Activated T-helper 2 cell treated with anti-CD3 and anti-CD28 coated beads, Interferon-gamma antibody, Interleukin-2, Interleukin-4, amounts not matched to agents 10 μg/mL and 5 μg/mL and 100 μg/mL, durations not matched to agents 14 hours and 24 hours and 36 hours (primary cell): ENCODE results near the gene NUP42. TPM values are rescaled to one million over a fixed set of nuclear protein-coding genes. Genes with fewer than 3 reads are reported as not detected.
"Not testable (repeated sequence)": the region's sequence is repeated elsewhere in the genome, so short reads cannot be mapped to it uniquely, and the experiment has no call there.

Experiments
- DNase-seq: peaks from one replicate; pipeline ENCODE4 v3.0.0; 2021; ENCODE audit warnings: low spot score
- H3K27ac Mint-ChIP-seq: one replicate; pipeline ENCODE4 v1.8.0; 2021; ENCODE audit warnings: mixed read lengths
- H3K27me3 Mint-ChIP-seq: one replicate; pipeline ENCODE4 v1.8.0; 2021; ENCODE audit warnings: low read depth, mixed read lengths
- H3K36me3 Mint-ChIP-seq: one replicate; pipeline ENCODE4 v1.8.0; 2021; ENCODE audit warnings: low read depth, mixed read lengths
- H3K4me1 Mint-ChIP-seq: one replicate; pipeline ENCODE4 v1.8.0; 2021; ENCODE audit warnings: low read depth, mixed read lengths
- H3K4me3 Mint-ChIP-seq: one replicate; pipeline ENCODE4 v1.8.0; 2021; ENCODE audit warnings: low read depth, mild to moderate bottlenecking, moderate library complexity, mixed read lengths
- H3K9me3 Mint-ChIP-seq: one replicate; pipeline ENCODE4 v1.8.0; 2021; ENCODE audit warnings: mixed read lengths
- intact Hi-C: fragments of 100-400 bp; cut with micrococcal nuclease; formaldehyde crosslinking; loops from one replicate; pipeline ENCODE4 v1.15.1; 2023
- total RNA-seq: library from RNA; stranded (reverse); gene quantifications from 2 replicates; pipeline ENCODE4 v1.2.3, GENCODE V29; 2022

The NUP42 gene
- total RNA-seq, 1 donor from 2014 or later = 52.2 TPM

DNA sequence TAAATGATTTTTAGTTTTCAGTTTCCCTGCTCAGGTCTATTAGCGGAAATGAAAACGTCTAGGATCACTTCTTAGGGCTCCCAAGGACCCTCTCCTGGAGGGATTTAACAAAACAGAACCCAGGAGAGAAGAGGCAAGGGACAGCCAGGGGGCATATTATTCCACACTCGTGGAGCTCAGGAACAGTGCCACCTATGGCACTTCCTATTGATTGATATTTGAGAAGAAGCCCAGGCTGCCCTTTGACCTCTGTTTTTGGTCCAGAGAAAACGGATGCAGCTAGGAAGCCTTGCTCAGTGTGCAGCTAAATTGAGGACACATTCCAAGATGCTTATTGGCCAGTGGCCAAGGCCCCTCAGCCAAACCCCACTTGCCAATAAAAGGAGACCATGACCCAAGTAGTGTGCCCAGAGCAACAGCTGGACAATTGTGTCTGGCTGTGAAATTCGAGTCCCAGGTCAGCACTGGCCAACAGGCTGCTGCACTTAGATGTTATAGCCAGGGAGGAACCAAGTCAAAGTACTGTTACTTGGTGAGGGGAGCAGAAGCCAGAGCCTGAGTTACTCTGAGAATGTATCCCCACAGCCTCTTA is 40.7 kb downstream of the NUP42 start:
- Mint-ChIP-seq H3K27me3 (peaks cover 15% of the 10 kb centered on the region), H3K36me3 (no peaks in the 10 kb centered on the region), H3K4me3 (no peak overlapping the region), H3K27ac (no peak overlapping the region), H3K4me1 (no peaks in the 10 kb centered on the region), H3K9me3 (no peaks in the 10 kb centered on the region)
- intact Hi-C loops = no loop called here
- no peak for DNase-seq

DNA sequence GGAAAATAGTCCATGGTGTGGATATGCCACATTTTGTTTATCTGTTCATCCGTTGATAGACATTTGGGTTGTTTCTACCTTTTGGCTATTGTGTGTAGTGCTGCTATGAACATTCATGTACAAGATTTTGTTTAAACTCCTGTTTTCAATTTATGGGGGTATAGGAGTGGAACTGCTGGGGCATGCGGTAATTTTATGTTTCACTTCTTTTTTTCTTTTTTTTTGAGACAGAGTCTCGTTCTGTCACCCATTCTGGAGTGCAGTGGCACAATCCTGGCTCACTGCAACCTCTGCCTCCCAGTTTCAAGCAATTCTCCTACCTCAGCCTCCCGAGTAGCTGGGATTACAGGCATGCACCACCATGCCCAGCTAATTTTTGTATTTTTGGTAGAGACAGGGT is 42.5 kb downstream of the NUP42 start:
- intact Hi-C loops, H3K27ac Mint-ChIP-seq, H3K4me3 Mint-ChIP-seq, H3K4me1 Mint-ChIP-seq, DNase-seq, H3K9me3 Mint-ChIP-seq, H3K36me3 Mint-ChIP-seq, H3K27me3 Mint-ChIP-seq: not testable (repeated sequence)

DNA sequence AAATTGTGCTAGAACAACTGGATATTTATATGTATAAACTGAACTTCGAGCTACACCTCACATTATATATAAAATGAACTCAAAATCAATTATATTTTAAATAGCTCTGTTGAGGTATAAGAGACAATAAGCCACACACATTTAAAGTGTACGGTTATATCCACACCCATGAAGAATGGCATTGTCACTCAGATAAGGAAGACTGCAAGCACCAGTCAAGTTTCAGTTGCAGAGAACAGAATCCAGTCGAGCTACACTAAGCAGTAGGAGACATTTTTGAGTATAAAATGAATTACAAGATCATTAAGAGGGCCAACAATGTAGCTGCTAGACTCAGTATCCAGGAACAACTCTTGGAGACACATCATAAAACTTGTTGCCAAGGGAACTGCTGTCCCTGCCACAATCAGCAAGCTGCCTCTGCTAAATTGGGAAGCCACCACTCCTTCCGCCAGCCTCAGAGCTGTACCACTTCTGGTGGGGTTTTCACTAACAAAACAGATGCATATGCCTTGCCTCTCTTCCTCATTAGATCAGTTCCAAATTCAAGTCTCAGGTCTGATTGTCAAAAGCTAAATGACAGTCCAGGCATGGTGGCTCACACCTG is 45.1 kb downstream of the NUP42 start:
- intact Hi-C loops = no loop called here
- no peak overlapping the region for H3K27ac Mint-ChIP-seq
- no peaks in the 10 kb centered on the region for H3K4me1 Mint-ChIP-seq
- DNase-seq = no peak
- peaks cover 6% of the 10 kb centered on the region for H3K27me3 Mint-ChIP-seq
- H3K36me3 Mint-ChIP-seq = no peaks in the 10 kb centered on the region
- no peak overlapping the region for H3K4me3 Mint-ChIP-seq
- no peaks in the 10 kb centered on the region for H3K9me3 Mint-ChIP-seq

GRCh38 chr7:23228412-23228811 is 46.6 kb downstream of the NUP42 start:
- Mint-ChIP-seq H3K4me3 (no peak overlapping the region), H3K9me3 (no peaks in the 10 kb centered on the region), H3K36me3 (no peaks in the 10 kb centered on the region), H3K4me1 (no peaks in the 10 kb centered on the region), H3K27ac (no peak overlapping the region), H3K27me3 (peaks cover 7% of the 10 kb centered on the region)
- no peak for DNase-seq
- intact Hi-C loops = no loop called here

DNA sequence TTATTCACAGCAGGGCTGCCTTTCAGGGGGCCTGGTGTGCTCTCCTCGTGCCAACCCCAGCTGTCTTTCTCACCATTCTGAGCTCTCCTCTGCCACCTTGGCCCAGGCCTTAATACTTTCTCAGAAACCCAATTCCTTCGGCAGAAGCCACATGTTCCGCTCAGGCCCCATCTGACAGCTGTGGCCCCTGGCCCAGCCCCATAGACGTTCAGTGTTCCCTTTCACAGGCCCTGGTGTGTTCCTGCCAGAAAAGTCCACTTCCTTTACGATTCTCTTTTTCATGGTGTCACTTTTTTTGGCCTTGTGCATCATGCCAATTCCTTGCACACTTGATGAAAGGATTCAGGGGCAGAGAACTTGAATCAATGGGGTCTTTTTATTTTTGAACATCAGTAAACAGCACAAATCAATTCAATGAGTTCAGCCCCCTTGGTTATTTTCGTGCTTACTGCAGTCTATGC is 48.8 kb downstream of the NUP42 start:
- H3K9me3 Mint-ChIP-seq = no peaks in the 10 kb centered on the region
- H3K4me3 Mint-ChIP-seq = no peak overlapping the region
- no peak for DNase-seq
- no peaks in the 10 kb centered on the region for H3K36me3 Mint-ChIP-seq
- H3K27me3 Mint-ChIP-seq = peaks cover 5% of the 10 kb centered on the region
- intact Hi-C loops = no loop called here
- H3K4me1 Mint-ChIP-seq = no peaks in the 10 kb centered on the region
- H3K27ac Mint-ChIP-seq = no peak overlapping the region

- DNase-seq = no peak
- no peak overlapping the region for H3K27ac Mint-ChIP-seq
- intact Hi-C loops = no loop called here
- H3K4me3 Mint-ChIP-seq = no peak overlapping the region
- H3K9me3 Mint-ChIP-seq = no peaks in the 10 kb centered on the region
- H3K27me3 Mint-ChIP-seq = peaks cover 11% of the 10 kb centered on the region
- no peaks in the 10 kb centered on the region for H3K4me1 Mint-ChIP-seq
- H3K36me3 Mint-ChIP-seq = no peaks in the 10 kb centered on the region
Observed at GRCh38 chr7:23232966-23233365, 51.1 kb downstream of the NUP42 start.

DNA sequence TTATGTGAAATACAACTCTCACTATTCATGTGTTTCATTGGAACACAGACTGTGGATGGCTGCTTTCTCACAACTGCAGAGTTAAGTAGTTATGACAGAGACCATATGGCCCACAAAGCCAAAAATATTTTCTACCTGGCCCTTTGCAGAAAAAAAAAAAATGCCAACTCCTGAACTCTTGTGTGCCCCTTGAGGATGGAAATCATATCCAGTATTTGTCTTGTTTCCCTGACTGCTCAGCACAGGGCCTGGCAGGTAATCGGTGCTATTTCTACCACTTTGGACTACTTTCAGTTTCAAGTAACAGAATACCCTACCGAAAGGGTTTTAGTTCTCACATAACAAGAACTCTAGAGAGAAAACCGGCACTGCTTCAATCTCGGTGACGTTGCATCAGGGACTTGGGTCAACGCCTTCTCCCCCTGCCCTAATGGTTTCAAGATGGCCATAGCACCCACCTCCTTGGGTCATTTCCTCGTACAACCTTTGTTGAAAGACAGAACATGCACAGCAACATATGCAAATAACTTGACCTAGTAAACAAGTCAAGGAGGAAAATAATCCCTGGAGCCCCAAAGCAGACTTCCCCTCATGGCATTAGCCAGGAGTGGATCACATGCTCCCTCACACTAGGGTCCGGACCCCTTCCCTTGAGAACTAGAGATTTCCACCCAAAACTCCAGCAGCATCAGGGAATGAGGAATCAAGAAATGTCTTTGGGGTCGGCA is 52.9 kb downstream of the NUP42 start:
- no peak for DNase-seq
- Mint-ChIP-seq H3K9me3 (no peaks in the 10 kb centered on the region), H3K4me3 (no peak overlapping the region), H3K36me3 (no peaks in the 10 kb centered on the region), H3K4me1 (no peaks in the 10 kb centered on the region), H3K27ac (no peak overlapping the region), H3K27me3 (peaks cover 15% of the 10 kb centered on the region)
- intact Hi-C loops = no loop called here

DNA sequence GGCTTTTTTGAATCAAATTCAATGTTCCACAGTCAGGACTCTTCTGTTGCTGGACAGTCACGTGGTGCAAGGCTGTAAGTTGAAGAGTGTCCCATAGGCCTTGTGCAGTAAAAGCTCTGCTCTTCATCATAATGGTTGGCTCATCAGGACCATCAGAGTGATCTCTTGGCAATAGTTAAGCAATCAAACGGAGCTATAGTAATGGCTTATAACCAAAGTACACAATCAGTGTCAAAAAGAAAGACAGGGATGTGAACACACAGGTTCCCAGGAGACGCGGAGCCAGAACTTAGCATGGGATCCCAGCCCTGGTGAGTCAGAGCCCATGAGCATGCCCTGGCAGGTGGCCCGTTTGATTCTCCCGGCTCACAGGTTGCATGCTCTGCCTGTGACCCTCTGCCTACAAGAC is 54.0 kb downstream of the NUP42 start:
- no peak overlapping the region for H3K4me3 Mint-ChIP-seq
- no peaks in the 10 kb centered on the region for H3K36me3 Mint-ChIP-seq
- no peaks in the 10 kb centered on the region for H3K9me3 Mint-ChIP-seq
- no peaks in the 10 kb centered on the region for H3K4me1 Mint-ChIP-seq
- intact Hi-C loops = no loop called here
- no peak for DNase-seq
- H3K27ac Mint-ChIP-seq = no peak overlapping the region
- peaks cover 16% of the 10 kb centered on the region for H3K27me3 Mint-ChIP-seq

DNA sequence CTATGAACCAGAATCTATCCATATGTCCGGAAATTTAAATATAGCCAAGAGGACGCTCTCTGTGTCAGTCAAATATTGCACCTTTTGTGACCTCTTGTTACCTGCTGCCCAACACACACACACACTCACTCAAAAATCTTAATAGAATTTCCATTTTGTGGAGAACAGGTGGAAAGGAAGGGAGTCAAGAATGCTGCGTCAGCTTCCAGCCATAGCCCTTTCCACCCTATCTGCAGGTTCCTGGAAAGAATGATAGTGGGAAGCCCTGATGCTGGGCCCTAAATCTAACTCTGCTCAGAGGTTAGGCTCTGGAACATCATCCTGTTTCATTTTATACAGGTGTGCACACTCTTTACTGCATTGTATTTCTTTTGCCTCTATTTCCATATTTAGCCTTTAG is 55.2 kb downstream of the NUP42 start:
- no peak for DNase-seq
- Mint-ChIP-seq H3K9me3 (no peaks in the 10 kb centered on the region), H3K27ac (no peak overlapping the region), H3K36me3 (no peaks in the 10 kb centered on the region), H3K27me3 (peaks cover 17% of the 10 kb centered on the region), H3K4me3 (no peak overlapping the region), H3K4me1 (no peaks in the 10 kb centered on the region)
- intact Hi-C loops = no loop called here

DNA sequence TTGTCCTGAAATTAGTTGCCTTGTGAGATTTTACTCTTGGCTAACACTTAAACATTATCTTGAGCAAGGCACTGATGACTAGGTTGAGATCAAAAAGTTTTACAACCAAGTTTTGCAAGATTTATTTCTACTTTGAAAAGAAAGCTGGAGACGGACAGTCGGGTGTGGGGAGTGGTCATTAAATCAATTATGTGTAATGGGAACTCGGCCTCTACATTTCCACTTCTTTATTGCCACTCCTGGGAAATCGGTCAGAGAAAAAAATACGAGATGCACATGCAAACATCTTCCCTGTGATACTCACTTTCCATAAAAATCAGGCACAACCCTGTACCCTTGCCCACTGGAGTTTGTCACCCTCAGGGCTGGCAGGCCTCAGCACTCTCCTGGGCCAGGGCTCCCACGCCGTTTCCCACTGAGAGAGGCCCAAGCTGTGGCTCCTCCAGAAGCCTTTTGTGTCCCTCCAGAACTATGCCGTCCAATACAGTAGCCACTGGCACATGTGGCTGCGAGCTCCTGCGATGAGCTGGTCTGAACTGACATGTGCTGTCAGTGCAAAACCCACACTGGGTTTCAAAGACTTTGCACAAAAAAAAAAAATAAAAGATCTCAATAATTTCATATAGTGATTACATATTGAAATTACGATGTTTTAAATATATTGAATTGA is 57.3 kb downstream of the NUP42 start:
- intact Hi-C loops = no loop called here
- Mint-ChIP-seq H3K27ac (no peak overlapping the region), H3K36me3 (no peaks in the 10 kb centered on the region), H3K4me1 (no peaks in the 10 kb centered on the region), H3K4me3 (no peak overlapping the region), H3K9me3 (no peaks in the 10 kb centered on the region), H3K27me3 (peaks cover 21% of the 10 kb centered on the region)
- no peak for DNase-seq

- Mint-ChIP-seq H3K27ac (no peak overlapping the region), H3K4me3 (no peak overlapping the region), H3K36me3 (no peaks in the 10 kb centered on the region), H3K9me3 (no peaks in the 10 kb centered on the region), H3K27me3 (peaks cover 27% of the 10 kb centered on the region), H3K4me1 (no peaks in the 10 kb centered on the region)
- intact Hi-C loops = no loop called here
- no peak for DNase-seq
Observed at GRCh38 chr7:23239698-23240097, 57.9 kb downstream of the NUP42 start.

DNA sequence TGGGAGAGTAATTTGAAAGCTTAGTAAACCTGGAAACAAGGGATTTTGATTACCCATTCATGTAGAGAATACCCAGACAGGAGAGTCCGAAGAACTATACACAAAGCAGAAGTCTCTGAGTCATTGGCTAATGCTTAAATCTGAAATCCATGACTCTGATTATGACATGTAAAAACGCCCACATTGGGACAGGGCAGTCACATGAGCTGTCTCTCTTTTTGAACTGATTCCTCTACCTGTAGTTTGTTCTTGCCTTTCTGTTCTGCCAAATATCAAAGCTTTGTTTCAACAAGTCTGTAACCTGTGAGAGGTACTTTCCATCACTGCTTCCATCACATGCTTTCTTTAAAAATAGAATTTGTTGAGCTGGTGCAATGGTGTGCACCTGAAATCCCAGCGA is 60.5 kb downstream of the NUP42 start:
- no peaks in the 10 kb centered on the region for H3K4me1 Mint-ChIP-seq
- H3K9me3 Mint-ChIP-seq = no peaks in the 10 kb centered on the region
- no peak overlapping the region for H3K27ac Mint-ChIP-seq
- no peak for DNase-seq
- H3K27me3 Mint-ChIP-seq = peaks cover 38% of the 10 kb centered on the region
- intact Hi-C loops = no loop called here
- no peak overlapping the region for H3K4me3 Mint-ChIP-seq
- H3K36me3 Mint-ChIP-seq = no peaks in the 10 kb centered on the region

GRCh38 chr7:23242935-23243334 is 61.1 kb downstream of the NUP42 start:
- Mint-ChIP-seq H3K4me1 (no peaks in the 10 kb centered on the region), H3K36me3 (no peaks in the 10 kb centered on the region), H3K27ac (no peak overlapping the region), H3K27me3 (peaks cover 39% of the 10 kb centered on the region), H3K9me3 (no peaks in the 10 kb centered on the region), H3K4me3 (no peak overlapping the region)
- no peak for DNase-seq
- intact Hi-C loops = no loop called here
